ENCODE results near the gene GCC1.

GCC1 gene, protein sequence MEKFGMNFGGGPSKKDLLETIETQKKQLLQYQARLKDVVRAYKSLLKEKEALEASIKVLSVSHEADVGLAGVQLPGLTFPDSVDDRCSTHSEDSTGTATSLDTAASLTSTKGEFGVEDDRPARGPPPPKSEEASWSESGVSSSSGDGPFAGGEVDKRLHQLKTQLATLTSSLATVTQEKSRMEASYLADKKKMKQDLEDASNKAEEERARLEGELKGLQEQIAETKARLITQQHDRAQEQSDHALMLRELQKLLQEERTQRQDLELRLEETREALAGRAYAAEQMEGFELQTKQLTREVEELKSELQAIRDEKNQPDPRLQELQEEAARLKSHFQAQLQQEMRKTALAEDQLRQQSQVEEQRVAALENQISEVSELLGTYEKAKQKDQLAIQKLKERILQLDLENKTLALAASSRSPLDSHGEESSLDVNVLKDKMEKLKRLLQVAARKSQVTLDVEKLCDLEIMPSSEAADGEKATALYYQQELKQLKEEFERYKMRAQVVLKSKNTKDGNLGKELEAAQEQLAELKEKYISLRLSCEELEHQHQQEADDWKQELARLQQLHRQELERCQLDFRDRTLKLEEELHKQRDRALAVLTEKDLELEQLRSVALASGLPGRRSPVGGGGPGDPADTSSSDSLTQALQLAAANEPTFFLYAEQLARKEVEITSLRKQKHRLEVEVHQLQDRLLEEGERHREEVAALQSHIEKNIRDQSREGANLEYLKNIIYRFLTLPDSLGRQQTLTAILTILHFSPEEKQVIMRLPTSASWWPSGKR

DNA sequence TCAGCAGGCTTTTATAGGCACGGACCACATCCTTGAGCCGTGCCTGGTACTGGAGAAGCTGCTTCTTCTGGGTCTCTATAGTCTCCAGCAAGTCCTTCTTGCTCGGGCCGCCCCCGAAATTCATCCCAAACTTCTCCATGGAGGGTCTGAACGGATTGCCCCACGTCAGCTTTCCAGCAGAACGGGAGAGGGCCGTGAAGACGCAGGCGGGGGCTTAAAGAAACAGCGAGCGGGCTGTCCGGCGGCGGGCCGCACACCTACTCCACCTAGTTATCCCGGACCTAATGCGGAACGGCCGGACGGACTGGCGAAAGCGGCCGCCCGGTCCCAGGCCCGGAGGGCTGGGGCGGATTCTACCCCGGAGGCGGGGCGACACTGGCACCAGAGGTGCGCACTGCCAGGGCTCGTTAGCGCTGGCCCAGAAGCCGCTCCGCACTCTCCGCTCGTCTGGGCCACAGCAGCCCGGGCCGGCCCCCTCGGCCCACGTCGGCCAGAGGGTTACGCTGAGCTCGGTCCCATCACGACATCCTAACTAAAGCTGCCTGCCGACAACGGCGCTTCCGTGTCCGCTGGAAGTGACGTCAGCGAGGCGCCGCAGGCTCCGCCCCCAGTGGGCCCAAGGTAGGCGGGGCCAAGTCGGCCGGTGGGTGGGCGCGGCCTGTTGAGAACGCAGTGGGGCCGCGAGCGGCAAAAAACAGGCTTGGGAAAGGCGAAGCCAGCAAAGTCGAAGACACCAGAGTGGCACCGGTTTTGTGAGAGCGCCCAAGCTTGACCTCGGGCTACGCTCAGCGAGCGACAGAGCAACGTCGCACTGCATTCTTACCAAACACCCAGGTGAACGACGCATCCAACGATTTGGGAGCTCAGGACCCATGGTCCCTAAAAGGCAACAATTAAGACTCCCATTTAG lies at the start of gene GCC1:
Gene GCC1, minus strand, starts transcription at position 553 of the 910 bp plus-strand sequence. Its CDS starts 414 bp downstream, at position 139.
- DNase-seq (ENCODE audit: low read depth in 2 of 3, low spot score in 1 of 3) = peak; percentile 89 to 96 (median 90)

DNA sequence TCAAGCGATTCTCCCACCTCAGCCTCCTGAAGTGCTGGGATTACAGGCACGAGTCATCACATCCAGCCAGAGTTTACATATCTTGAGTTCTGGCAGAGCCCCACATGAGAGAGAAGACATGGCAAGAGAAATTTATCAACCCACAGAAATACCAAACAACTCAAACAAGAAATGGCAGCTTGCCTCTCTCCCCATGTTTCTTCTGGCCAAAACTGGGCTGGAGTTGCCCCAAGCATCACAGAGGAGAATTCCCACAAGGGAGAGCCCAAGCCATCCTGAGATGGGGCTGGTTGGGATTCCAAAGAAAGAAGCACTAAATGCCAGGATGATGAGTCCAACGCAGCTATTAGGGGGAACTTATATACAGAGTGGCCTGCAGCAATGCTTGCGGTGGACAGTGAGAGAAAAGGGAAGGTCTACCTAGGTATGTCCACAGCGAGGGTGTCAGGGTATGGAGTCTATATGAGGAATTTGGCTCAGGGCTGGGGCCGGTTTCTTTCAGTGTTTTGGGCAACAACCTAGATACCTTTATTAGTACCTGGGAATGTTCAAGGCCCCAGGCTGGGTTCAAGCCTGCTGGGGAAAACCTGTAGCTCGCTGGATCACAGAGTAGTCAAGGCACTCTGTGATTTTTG lies 47.0 kb upstream of the GCC1 start:
- DNase-seq (ENCODE audit: low read depth in 2 of 3, low spot score in 1 of 3) = no peak

DNA sequence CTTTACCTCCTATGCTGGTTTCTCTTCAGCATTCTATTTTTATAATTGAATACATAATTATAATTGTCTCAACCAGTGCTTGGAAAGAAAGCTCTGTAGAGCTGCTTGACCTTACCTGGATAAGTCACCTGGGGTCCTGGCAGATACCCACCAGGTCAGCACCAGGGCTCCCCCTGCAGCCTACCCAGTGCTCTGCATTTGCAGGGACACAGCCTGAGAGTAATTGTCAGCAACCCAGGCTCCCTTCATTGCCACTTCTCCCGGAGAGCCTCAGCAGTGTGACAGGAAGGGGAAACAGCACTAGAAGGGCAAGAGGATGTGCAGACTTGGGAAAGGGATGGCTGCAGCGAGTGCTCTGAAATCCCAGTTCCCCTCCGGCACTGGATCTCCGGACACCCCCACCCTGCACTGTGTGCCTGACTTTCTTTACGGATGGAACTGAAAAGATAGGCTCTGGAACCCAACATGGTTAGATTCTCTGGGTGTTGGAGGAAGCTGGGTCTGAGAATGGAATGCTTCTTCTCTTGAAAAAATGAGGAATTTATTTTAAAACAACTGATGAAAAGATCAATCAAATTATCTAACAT lies 44.0 kb upstream of the GCC1 start:
- peak in 2 of 3 donors; percentile 12 to 30 for DNase-seq (ENCODE audit: low read depth in 2 of 3, low spot score in 1 of 3)

DNA sequence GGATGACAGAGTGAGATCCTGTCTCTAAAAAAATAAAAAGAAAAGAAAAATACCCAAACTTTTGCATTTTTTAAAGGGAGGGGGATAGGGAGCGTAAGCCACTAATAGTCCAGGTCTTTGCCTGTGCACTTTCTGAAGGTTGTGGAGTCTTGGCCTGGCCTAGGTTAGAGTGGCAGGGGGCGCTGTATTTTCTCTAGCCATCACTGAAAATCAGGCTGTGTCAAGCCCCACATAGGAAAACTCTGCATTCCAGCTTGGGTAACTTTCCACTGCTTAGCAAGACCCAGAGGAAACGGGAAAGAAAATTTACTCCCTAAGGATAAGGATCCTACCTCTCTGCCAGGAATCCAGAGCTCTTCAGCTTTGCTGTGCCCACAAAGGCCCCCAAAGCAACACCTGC lies 43.0 kb upstream of the GCC1 start:
- DNase-seq (ENCODE audit: low read depth in 2 of 3, low spot score in 1 of 3) = no peak

DNA sequence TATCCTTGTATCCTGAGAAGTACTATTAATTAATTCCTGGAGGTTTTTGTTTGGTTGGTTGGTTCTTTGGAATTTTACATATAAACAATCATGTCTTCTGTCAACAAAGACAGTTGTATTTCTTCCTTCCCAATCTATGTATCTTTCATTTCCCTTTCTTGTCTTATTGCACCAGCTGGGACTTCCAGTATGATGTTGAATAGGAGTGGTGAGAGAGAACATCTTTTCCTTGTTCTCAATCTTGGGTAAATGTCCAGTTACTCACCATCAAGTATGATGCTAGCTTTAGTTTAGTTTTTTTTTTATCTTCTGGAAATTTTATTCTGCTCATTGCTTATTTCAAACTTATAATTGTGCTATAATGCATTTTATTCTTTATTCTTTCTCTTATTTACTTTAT lies 39.9 kb upstream of the GCC1 start:
- no peak for DNase-seq (ENCODE audit: low read depth in 2 of 3, low spot score in 1 of 3)

DNA sequence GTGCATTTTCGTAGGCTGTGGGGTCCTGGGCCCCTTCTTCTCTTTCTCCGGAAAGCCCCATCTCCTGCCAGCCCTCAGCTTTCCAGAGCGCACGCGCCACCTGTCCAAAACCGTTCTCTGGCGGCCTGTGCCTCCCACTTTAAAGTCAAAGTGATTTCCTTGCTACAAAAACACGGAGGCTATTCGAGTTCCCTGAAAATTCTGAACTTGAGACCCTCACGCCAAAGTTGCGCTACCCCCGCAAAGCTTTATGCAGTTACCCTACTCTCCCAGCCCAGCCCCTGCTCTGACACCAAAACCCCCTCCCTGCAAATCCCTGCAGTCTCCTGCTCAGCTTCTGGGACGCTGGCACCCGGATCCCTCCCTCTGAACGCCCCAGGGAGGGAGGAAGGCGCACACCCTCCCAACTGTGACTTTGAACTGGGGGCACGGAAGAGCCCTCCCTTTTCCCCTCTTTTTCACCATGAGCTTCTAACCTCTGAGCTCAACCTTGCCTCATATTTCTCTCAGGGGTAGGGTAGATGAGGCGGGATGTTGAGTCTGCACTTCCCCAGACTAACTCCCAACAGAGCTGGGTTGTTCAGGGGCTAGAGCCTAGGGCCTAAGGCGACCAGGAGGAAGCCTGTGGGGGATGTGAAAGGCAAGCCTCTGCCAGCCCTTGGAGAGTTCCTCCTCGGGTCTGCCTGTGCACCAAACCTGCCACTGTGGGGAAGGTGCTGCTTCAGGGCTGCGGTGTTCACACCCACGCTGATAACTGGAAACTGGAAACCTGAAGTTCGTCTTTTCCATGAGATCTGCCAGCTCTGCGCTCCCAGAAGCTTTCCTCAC lies 35.2 kb upstream of the GCC1 start:
- no peak for DNase-seq (ENCODE audit: low read depth in 2 of 3, low spot score in 1 of 3)

DNA sequence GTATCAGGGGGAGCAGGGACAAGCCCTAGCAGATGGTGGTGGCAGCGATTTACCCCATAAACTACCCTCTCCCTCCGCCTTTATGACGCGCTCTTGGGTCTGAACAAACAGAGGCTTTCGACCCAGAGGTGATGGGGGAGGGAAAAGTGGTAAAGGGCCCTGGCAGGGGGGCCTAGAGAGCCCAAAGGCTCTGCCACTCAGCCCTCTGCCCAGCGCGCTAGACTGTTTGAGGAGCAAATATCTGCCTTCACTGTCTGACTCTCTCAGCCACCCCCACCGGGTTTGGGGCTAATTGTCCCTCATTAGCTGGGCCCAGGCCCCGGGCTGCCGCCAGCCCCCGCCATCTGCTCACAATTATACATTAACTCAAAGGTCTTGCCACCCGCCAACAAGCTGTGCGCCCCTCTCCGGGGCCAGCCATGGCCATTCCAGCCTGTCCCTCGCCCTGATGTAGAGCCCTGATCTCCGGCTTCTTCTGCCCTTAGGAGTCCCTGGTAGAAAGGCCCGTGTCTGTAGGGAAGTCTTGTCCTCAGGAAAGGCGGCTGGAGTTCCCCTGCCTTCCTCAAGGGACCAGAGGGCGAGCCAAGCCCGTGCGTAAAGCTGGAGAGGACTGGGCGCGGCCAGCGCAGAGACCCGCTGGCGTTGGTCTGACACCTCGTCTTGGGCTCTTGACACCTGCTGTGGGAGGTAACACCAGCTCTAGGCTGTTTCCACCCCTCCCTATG lies 34.4 kb upstream of the GCC1 start:
- DNase-seq (ENCODE audit: low read depth in 2 of 3, low spot score in 1 of 3) = no peak

DNA sequence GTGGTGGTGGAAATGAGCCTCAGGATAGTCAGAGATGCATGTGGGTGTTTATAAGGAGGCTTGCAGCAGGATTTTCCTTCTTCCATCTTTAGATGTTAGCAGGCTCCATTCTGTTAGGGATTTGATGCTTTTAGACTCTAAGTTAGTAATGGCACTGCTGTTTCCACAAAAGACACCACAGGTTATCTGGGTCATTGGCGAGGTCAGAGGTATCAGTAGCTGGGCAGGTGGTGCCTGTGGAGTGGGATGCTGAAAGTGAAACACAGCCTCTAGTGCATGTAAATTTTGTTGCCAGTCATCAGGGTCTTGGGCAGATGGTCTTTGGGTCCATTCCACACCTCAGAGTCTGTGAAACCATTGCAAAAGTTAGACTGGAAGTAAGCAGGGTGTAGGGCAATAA lies 33.4 kb upstream of the GCC1 start:
- no peak for DNase-seq (ENCODE audit: low read depth in 2 of 3, low spot score in 1 of 3)

DNA sequence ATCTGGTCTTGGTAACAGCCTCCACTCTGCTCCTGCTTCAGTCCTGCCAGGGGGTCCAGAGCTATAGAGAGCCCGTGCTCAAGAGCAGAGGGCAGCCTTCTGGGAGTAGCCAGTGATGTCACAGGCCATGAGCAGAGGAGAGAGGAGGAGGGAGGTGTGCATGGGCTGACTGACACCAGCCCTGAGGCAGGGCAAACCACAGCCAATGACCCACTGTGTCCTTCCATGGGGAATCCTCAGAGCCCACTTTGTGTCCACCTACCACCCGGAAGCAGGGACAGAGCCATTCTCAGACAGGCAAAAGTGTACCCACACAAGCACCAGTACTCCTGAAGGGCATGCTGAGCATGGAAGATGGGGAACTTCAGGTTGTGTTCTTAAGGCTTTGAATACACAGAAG lies 32.6 kb upstream of the GCC1 start, which contains the start of gene PAX4:
Gene PAX4, minus strand, starts transcription at position 101 of the 400 bp plus-strand sequence. CDS start 2,214 bp downstream, outside the sequence.
- DNase-seq (ENCODE audit: low read depth in 2 of 3, low spot score in 1 of 3) = no peak

DNA sequence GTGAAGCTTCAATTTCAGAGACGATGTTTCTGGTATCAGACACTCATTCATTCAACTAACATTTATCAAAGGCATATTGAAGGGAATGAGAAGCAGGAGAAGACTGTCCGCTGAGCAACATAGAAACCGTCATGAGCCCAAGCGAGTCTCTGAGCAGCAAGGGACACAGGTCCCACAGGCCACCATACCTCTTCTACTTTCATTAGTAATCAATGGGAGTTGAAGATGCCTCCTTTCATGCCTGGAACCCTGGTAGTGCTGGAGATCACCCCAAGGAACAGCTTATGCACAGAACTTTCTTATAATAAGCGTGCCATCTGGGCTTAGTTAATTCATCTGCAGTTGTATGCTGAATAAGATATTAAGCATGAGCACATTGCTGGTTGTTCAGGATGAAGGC lies 31.3 kb upstream of the GCC1 start:
- DNase-seq (ENCODE audit: low read depth in 2 of 3, low spot score in 1 of 3) = no peak

DNA sequence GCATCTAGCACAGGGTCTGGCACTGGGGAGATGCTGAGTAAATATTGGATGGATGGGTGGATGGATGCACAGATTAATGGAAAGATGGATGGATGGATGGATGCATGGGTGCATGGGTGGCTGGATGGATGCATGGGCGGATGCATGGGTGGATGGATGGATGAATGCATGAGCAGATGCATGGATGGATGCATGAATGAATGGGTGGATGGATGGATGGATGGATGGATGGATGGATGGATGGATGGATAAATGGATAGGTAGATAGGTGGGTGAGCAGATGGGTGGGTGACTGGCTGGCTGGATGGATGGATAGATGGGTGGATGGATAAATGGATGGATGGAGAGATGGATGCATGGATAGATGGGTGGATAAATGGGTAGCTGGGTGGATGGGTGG lies 26.9 kb upstream of the GCC1 start:
- no peak for DNase-seq (ENCODE audit: low read depth in 2 of 3, low spot score in 1 of 3)

DNA sequence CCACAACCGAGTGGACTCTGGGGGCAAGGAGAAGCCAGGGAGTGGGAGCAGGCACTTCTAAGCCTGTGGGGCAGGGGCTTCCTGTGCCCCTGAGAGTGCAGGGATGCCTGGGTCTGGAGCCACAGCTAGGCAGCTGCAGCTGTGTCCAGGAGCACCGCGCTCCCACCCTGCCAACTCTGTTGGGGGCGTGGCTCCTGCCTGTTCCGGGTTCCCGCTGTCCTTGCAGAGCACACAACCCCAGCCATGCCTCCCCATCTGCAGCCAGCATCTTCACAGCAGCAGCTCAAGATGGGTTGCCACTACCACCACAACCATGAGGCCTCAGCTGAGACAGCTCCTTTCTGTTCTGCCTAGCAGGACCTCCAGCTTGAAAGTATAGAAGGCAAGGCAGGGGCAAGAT lies 23.9 kb upstream of the GCC1 start:
- no peak for DNase-seq (ENCODE audit: low read depth in 2 of 3, low spot score in 1 of 3)

DNA sequence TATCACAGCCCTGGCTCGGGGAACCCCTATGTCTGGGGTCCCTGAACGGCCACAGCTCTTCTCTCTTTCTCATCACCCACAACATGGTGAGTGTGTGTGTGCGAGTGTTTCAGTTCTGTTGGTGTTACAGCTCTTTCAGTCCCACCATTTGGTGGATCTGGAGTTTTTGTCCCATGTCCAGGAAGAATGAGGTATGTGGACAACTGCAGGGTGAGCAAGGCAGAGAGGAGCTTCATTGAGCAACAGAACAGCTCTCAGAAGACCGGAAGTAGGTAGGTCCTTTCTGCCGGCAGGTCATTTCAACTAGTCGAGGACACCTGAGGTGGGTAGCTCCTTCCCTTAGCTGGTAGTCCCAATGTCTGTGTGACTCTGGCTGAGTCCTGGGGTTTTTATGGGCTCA lies 23.1 kb upstream of the GCC1 start:
- DNase-seq (ENCODE audit: low read depth in 2 of 3, low spot score in 1 of 3) = no peak

DNA sequence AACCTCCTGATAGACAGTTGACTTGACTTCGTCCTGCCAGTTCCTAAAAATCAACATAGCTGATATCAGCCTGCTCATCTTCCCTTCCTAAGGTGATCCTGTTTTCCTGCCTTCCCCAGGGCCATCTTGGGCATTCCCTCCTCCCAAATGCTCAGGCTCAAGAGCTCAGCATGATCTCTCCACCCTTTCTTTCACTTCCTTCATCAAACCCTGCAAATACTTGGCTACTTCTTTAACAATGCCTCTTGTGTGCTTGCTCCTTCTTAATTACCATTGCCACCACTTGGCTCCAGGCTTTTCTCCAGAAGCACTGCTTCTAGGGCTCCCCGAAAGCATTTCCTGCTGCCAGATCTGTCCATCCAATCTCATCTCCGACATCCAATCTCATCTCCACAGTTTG lies 15.5 kb upstream of the GCC1 start:
- DNase-seq (ENCODE audit: low read depth in 2 of 3, low spot score in 1 of 3) = no peak

DNA sequence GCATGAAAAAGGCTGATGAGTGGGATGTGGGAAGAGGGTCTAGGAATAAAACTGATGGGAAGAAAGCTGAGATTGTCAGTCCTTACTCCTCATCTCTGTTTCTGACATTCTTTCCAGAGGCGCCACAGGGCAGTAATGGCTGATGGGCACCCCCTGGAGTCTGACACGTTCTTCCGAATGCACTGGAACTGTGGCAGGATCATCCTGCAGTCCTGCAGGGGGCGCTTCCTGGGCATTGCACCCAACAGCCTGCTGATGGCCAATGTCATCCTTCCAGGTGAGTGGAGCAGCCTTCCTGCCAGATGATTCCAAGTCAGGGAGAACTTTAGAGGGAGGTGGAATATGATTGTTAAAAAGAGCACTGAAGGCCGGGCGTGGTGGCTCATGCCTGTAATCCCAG lies 12.9 kb upstream of the GCC1 start:
- no peak for DNase-seq (ENCODE audit: low read depth in 2 of 3, low spot score in 1 of 3)

DNA sequence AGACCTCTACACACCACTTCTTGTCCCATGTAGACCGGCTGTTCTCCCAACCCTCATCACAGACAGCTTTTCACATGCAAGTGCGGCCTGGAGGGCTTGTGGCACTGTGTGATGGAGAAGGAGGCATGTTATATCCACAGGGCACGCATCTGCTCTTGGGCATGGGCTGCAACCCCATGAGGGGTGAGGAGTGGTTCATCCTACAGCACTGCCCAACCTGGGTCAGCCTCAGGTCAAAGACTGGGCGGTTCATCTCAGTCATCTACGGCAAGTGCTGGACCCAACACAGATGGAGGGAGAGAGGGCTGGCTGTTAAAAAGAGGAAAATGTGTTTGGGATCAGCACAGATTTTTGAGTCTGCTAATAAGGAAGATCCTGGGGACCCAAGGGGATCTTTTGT lies 10.3 kb upstream of the GCC1 start:
- DNase-seq (ENCODE audit: low read depth in 2 of 3, low spot score in 1 of 3) = no peak

DNA sequence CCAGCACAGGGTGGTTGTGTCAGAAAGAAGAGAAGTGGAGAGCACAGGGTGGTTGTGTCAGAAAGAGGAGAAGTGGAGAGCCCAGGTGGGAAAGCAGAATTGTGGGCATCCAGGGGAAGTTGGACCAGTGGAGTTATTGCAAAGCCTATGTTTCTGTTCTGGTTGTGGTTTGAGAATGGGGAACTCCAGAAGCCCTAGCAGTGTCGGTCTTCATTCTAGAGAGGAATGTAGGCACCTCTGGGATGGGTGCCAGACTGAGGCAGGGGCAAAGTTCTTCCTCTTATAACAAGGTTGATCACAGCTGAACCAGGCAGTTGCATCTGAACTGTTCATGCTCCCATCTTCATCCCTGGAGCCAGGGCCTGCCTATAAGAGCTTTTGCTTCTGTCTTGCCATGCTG lies 9.1 kb upstream of the GCC1 start:
- no peak for DNase-seq (ENCODE audit: low read depth in 2 of 3, low spot score in 1 of 3)

DNA sequence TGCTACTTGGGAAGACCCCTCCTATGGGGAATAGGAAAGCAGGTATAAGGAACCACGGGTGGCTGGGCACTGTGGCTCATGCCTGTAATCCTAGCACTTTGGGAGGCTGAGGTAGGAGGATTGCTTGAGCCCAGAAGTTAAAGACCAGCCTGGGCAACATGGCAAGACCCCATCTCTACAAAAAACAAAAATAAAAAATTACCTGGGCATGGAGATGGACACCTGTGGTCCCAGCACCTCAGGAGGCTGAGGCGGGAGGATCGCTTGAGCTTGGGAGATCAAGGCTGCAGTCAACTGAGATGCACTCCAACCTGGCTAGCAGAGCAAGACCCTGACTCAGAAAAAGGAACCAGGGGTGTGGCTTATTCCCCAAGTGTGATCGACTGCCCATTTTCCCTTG lies 7.2 kb upstream of the GCC1 start:
- no peak for DNase-seq (ENCODE audit: low read depth in 2 of 3, low spot score in 1 of 3)

DNA sequence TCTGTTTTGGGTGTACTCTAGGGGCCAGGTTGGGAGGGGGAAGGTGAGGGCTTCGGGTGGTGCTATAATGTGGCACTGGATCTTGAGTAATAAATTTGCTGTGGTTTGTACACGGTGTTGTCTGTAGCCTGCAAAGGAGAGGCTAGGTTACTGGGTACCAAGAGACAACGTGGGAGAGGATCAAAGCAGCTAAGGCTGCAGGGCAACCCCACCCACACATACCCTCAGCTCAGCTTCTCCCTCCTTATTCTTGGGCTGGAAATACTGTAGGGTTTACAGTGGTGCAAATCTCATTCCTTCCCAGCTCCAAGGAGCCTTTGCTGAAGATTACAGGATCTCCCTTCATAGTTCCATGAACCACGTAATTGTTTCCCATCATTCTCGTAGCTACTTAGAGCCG lies 6.2 kb upstream of the GCC1 start:
- DNase-seq (ENCODE audit: low read depth in 2 of 3, low spot score in 1 of 3) = no peak

Data from stimulated activated CD4-positive, alpha-beta T cell treated with anti-CD3 and anti-CD28 coated beads, Interleukin-12 subunit alpha, Interleukin-12 subunit beta, amount 100 ng/mL, for 48 hours (primary cell).